ENCODE data around the gene AQR.
A peak's percentile ranks its signal among the peaks of the same experiment; 100 is the strongest.

The AQR gene

GRCh38 chr15:35007397-35007796 lies 37.9 kb upstream of the AQR start:
- Histone ChIP-seq H3K4me1 (ENCODE audit: insufficient read depth, low read length, poor library complexity, severe bottlenecking) (peaks cover 4% of the 10 kb centered on the region), H2AFZ (ENCODE audit: low read length) (peak overlapping the region; percentile 65; the same call in 1 of the 2 replicates), H3K9me3 (ENCODE audit: insufficient read depth, low read depth, low read length) (no peaks in the 10 kb centered on the region), H3K4me3 (ENCODE audit: low read length, poor library complexity, severe bottlenecking) (no peak overlapping the region), H3K36me3 (ENCODE audit: insufficient read depth, low read length) (no peaks in the 10 kb centered on the region), H3K9me2 (replicated peaks; ENCODE audit: low read depth, low read length) (no peaks in the 10 kb centered on the region), H4K20me1 (ENCODE audit: insufficient read depth, low read length, poor library complexity, severe bottlenecking) (no peaks in the 10 kb centered on the region), H3F3A (ENCODE audit: low read depth) (no peaks in the 10 kb centered on the region), H3K9ac (ENCODE audit: low read depth, low read length, poor library complexity, severe bottlenecking) (no peak overlapping the region), H3K4me2 (ENCODE audit: low read depth, low read length, poor library complexity, severe bottlenecking) (no peak overlapping the region), H3K27me3 (ENCODE audit: insufficient read depth, low read length, poor library complexity, severe bottlenecking) (no peaks in the 10 kb centered on the region), H3K79me2 (ENCODE audit: insufficient read depth, low read length) (no peaks in the 10 kb centered on the region)
- TF ChIP-seq EZH2phosphoT487 (IDR thresholded peaks at IDR 0.05; ENCODE audit: borderline replicate concordance) (no peak), CTCF (conservative IDR thresholded peaks at IDR 0.05; ENCODE audit: low read length) (no peak)

GRCh38 chr15:35005933-35006332 lies 36.4 kb upstream of the AQR start:
- H3K79me2 ChIP-seq (ENCODE audit: insufficient read depth, low read length), result no peaks in the 10 kb centered on the region
- H3K36me3 ChIP-seq (ENCODE audit: insufficient read depth, low read length), result no peaks in the 10 kb centered on the region
- H3K4me1 ChIP-seq (ENCODE audit: insufficient read depth, low read length, poor library complexity, severe bottlenecking), result peaks cover 4% of the 10 kb centered on the region
- H3K9me3 ChIP-seq (ENCODE audit: insufficient read depth, low read depth, low read length), result no peaks in the 10 kb centered on the region
- no peak overlapping the region for H3K4me2 ChIP-seq (ENCODE audit: low read depth, low read length, poor library complexity, severe bottlenecking)
- no peak overlapping the region for H2AFZ ChIP-seq (ENCODE audit: low read length)
- no peaks in the 10 kb centered on the region for H3K27me3 ChIP-seq (ENCODE audit: insufficient read depth, low read length, poor library complexity, severe bottlenecking)
- H3K9me2 ChIP-seq (replicated peaks; ENCODE audit: low read depth, low read length), result no peaks in the 10 kb centered on the region
- no peak overlapping the region for H3K4me3 ChIP-seq (ENCODE audit: low read length, poor library complexity, severe bottlenecking)
- H4K20me1 ChIP-seq (ENCODE audit: insufficient read depth, low read length, poor library complexity, severe bottlenecking), result no peaks in the 10 kb centered on the region
- no peaks in the 10 kb centered on the region for H3F3A ChIP-seq (ENCODE audit: low read depth)
- no peak for TF ChIP-seq EZH2phosphoT487 (IDR thresholded peaks at IDR 0.05; ENCODE audit: borderline replicate concordance)
- TF ChIP-seq CTCF (conservative IDR thresholded peaks at IDR 0.05; ENCODE audit: low read length), result no peak
- H3K9ac ChIP-seq (ENCODE audit: low read depth, low read length, poor library complexity, severe bottlenecking), result no peak overlapping the region

GRCh38 chr15:35003928-35004327 lies 34.4 kb upstream of the AQR start:
- Histone ChIP-seq H3K9me3 (ENCODE audit: insufficient read depth, low read depth, low read length) (no peaks in the 10 kb centered on the region), H3K27me3 (ENCODE audit: insufficient read depth, low read length, poor library complexity, severe bottlenecking) (no peaks in the 10 kb centered on the region), H3K9ac (ENCODE audit: low read depth, low read length, poor library complexity, severe bottlenecking) (no peak overlapping the region), H3K79me2 (ENCODE audit: insufficient read depth, low read length) (no peaks in the 10 kb centered on the region), H3K9me2 (replicated peaks; ENCODE audit: low read depth, low read length) (no peaks in the 10 kb centered on the region), H3F3A (ENCODE audit: low read depth) (no peaks in the 10 kb centered on the region), H3K4me1 (ENCODE audit: insufficient read depth, low read length, poor library complexity, severe bottlenecking) (peaks cover 4% of the 10 kb centered on the region), H2AFZ (ENCODE audit: low read length) (no peak overlapping the region), H3K4me2 (ENCODE audit: low read depth, low read length, poor library complexity, severe bottlenecking) (no peak overlapping the region), H3K36me3 (ENCODE audit: insufficient read depth, low read length) (no peaks in the 10 kb centered on the region), H3K4me3 (ENCODE audit: low read length, poor library complexity, severe bottlenecking) (no peak overlapping the region), H4K20me1 (ENCODE audit: insufficient read depth, low read length, poor library complexity, severe bottlenecking) (no peaks in the 10 kb centered on the region)
- TF ChIP-seq CTCF (conservative IDR thresholded peaks at IDR 0.05; ENCODE audit: low read length), result no peak
- no peak for TF ChIP-seq EZH2phosphoT487 (IDR thresholded peaks at IDR 0.05; ENCODE audit: borderline replicate concordance)

Measured in Loucy (cell line).